Cardiac muscle cell (in vitro differentiated cells and primary cell): ENCODE results near the gene IL17A. TPM values are rescaled to one million over a fixed set of nuclear protein-coding genes. Genes with fewer than 3 reads are reported as not detected.

Experiments used
- DNase-seq, 2 donors: peaks; one replicate each; pipeline versions ENCODE4 v3.0.0 to v3.0.0-alpha.2; 2010 to 2017; ENCODE audit warnings: low read depth in 1 of 2, low spot score in 1 of 2
- H3K27ac ChIP-seq: fragments of 200-600 bp; sonication (generic); 2 replicates; pipeline ENCODE4 v1.5.1; 2016
- H3K27me3 ChIP-seq: fragments of 200-600 bp; sonication (generic); 2 replicates; pipeline ENCODE4 v1.6.0; 2016; ENCODE audit warnings: control low read depth
- H3K36me3 ChIP-seq: fragments of 200-600 bp; sonication (generic); 2 replicates; pipeline ENCODE4 v1.5.1; 2016; ENCODE audit warnings: control low read depth
- H3K4me1 ChIP-seq: fragments of 200-600 bp; sonication (generic); 2 replicates; pipeline ENCODE4 v1.8.1; 2017; ENCODE audit warnings: low read depth, mild to moderate bottlenecking, mixed run types
- H3K4me3 ChIP-seq: fragments of 200-600 bp; sonication (generic); 2 replicates; pipeline ENCODE4 v1.5.1; 2016; ENCODE audit warnings: mild to moderate bottlenecking
- H3K9me3 ChIP-seq: fragments of 200-600 bp; sonication (generic); 2 replicates; pipeline ENCODE4 v1.5.1; 2017; ENCODE audit warnings: low read depth, mild to moderate bottlenecking, control low read depth
- CTCF ChIP-seq: IDR thresholded peaks from 2 replicates; pipeline ENCODE4 v1.5.1; 2012; ENCODE audit warnings: low read depth, mild to moderate bottlenecking, low read length
- polyA plus RNA-seq: library from polyadenylated mRNA; unstranded; fragments of >200 nt; fragmentation: Nextera tagmentation; extraction: Ambion mirVana; gene quantifications from 2 replicates; pipeline ENCODE4 v1.2.1, GENCODE V29; 2016
- total RNA-seq: library from RNA; depleted of rRNA; stranded (reverse); fragments of >200 nt; gene quantifications from 2 replicates; pipeline ENCODE4 v1.2.3, GENCODE V29; 2016

The IL17A gene
- total and polyA plus RNA-seq, 2 experiments from 2014 or later = not detected

- no peak for TF ChIP-seq CTCF
- Histone ChIP-seq H3K27ac (no peak overlapping the region), H3K9me3 (no peaks in the 10 kb centered on the region), H3K36me3 (no peaks in the 10 kb centered on the region), H3K4me1 (no peaks in the 10 kb centered on the region), H3K4me3 (no peak overlapping the region), H3K27me3 (no peaks in the 10 kb centered on the region)
- peak in 1 of 2 donors; percentile 0 for DNase-seq
Measured at GRCh38 chr6:52157301-52157941, 28.8 kb upstream of the IL17A start.

- Histone ChIP-seq H3K36me3 (no peaks in the 10 kb centered on the region), H3K27me3 (peaks cover 13% of the 10 kb centered on the region), H3K4me1 (no peaks in the 10 kb centered on the region), H3K9me3 (no peaks in the 10 kb centered on the region), H3K27ac (no peak overlapping the region), H3K4me3 (no peak overlapping the region)
- no peak for TF ChIP-seq CTCF
- no peak for DNase-seq
Measured at GRCh38 chr6:52160472-52161104, 25.6 kb upstream of the IL17A start.

GRCh38 chr6:52161689-52162438 is 24.3 kb upstream of the IL17A start:
- Histone ChIP-seq H3K9me3 (no peaks in the 10 kb centered on the region), H3K27me3 (peaks cover 16% of the 10 kb centered on the region), H3K27ac (no peak overlapping the region), H3K4me1 (no peaks in the 10 kb centered on the region), H3K4me3 (no peak overlapping the region), H3K36me3 (no peaks in the 10 kb centered on the region)
- DNase-seq = no peak
- no peak for TF ChIP-seq CTCF

- Histone ChIP-seq H3K36me3 (no peaks in the 10 kb centered on the region), H3K9me3 (no peaks in the 10 kb centered on the region), H3K4me1 (no peaks in the 10 kb centered on the region), H3K27me3 (peaks cover 16% of the 10 kb centered on the region), H3K4me3 (no peak overlapping the region), H3K27ac (no peak overlapping the region)
- peak in 1 of 2 donors; percentile 8 for DNase-seq
- TF ChIP-seq CTCF = peak; percentile 22
Measured at GRCh38 chr6:52162940-52163908, 23.0 kb upstream of the IL17A start.
